ENCODE measurements around the gene STRBP.

DNA sequence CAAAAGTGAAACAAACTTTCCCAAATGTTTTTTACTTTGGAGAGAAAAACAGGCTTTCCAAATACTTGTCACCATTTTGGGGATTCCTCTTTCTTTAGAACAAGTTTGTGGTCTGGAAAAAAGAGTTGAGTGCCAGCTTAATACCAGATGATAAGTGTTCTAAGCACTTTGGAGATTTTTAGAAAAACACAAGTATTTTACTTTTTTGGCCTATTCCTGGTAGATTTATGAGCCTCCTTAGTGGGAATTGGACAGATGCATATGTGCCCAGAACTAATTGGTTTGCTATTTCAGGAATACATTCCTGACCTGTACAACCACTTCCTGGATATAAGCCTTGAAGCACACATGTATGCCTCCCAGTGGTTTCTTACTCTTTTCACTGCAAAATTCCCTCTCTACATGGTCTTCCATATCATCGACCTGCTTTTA, 194.4 kb downstream of the STRBP start:
- TF ChIP-seq, protein P1, sequence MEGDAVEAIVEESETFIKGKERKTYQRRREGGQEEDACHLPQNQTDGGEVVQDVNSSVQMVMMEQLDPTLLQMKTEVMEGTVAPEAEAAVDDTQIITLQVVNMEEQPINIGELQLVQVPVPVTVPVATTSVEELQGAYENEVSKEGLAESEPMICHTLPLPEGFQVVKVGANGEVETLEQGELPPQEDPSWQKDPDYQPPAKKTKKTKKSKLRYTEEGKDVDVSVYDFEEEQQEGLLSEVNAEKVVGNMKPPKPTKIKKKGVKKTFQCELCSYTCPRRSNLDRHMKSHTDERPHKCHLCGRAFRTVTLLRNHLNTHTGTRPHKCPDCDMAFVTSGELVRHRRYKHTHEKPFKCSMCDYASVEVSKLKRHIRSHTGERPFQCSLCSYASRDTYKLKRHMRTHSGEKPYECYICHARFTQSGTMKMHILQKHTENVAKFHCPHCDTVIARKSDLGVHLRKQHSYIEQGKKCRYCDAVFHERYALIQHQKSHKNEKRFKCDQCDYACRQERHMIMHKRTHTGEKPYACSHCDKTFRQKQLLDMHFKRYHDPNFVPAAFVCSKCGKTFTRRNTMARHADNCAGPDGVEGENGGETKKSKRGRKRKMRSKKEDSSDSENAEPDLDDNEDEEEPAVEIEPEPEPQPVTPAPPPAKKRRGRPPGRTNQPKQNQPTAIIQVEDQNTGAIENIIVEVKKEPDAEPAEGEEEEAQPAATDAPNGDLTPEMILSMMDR (IDR thresholded peaks at IDR 0.05): no peak
- TF ChIP-seq POLR2A (IDR thresholded peaks at IDR 0.05) (no peak), EP300 (IDR thresholded peaks at IDR 0.05) (no peak), POLR2AphosphoS5 (IDR thresholded peaks at IDR 0.05) (no peak)

All from suprapubic skin (tissue), 4 donors.